ENCODE measurements around the gene APP. TPM values are rescaled to one million over a fixed set of nuclear protein-coding genes. Genes with fewer than 3 reads are reported as not detected.

The APP gene
- total RNA-seq, 3 donors from 2014 or later: 270 to 546 (median 383) TPM

GRCh38 chr21:26167593-26167992 lies 3.0 kb downstream of the APP start:
- no peak for DNase-seq (ENCODE audit: low spot score in 2 of 2)

DNA sequence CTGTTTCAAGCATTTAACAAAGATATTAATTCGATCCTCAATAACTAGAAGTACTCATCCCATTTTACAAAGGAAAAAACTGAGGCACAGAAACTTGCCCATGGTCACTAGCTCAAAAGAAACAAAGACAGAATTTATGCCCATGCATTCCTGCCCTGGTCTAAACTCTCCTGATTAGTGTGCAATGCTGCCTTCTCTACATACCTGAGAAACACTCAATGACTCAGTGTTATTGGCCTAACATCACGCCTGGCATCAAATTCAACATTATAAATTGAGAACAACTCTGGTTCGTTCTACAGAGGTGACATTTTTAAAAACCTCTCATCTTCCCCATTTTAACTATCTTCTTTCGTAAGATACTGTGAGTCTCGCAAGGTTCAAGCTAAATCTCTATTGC lies 5.2 kb downstream of the APP start:
- H3K4me3 ChIP-seq: no peak overlapping the region
- intact Hi-C loops (cut with DNase I; ENCODE audit: low total_unique reads): no loop called here
- H3K36me3 ChIP-seq: no peaks in the 10 kb centered on the region
- H3K9me3 ChIP-seq: no peaks in the 10 kb centered on the region
- H3K27ac ChIP-seq: peak overlapping the region; percentile 11 to 93
- H3K27me3 ChIP-seq: no peaks in the 10 kb centered on the region
- TF ChIP-seq POLR2A (IDR thresholded peaks at IDR 0.05) (no peak), POLR2AphosphoS5 (IDR thresholded peaks at IDR 0.05) (no peak)
- TF ChIP-seq, protein P1, sequence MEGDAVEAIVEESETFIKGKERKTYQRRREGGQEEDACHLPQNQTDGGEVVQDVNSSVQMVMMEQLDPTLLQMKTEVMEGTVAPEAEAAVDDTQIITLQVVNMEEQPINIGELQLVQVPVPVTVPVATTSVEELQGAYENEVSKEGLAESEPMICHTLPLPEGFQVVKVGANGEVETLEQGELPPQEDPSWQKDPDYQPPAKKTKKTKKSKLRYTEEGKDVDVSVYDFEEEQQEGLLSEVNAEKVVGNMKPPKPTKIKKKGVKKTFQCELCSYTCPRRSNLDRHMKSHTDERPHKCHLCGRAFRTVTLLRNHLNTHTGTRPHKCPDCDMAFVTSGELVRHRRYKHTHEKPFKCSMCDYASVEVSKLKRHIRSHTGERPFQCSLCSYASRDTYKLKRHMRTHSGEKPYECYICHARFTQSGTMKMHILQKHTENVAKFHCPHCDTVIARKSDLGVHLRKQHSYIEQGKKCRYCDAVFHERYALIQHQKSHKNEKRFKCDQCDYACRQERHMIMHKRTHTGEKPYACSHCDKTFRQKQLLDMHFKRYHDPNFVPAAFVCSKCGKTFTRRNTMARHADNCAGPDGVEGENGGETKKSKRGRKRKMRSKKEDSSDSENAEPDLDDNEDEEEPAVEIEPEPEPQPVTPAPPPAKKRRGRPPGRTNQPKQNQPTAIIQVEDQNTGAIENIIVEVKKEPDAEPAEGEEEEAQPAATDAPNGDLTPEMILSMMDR (IDR thresholded peaks at IDR 0.05): no peak
- no peak for DNase-seq (ENCODE audit: low spot score in 2 of 2)
- H3K4me1 ChIP-seq: no peaks in the 10 kb centered on the region

More at GRCh38 chr21:26167593-26167992, 3.0 kb downstream of the APP start:
- Histone ChIP-seq H3K27me3 (no peaks in the 10 kb centered on the region), H3K36me3 (no peaks in the 10 kb centered on the region), H3K4me3 (peak overlapping the region in 2 of 3 donors; percentile 94 to 98), H3K4me1 (no peaks in the 10 kb centered on the region), H3K27ac (peak overlapping the region; percentile 74 to 93), H3K9me3 (no peaks in the 10 kb centered on the region)
- intact Hi-C loops (cut with DNase I; ENCODE audit: low total_unique reads): no loop called here
- TF ChIP-seq, protein P1 (IDR thresholded peaks at IDR 0.05): no peak
- TF ChIP-seq POLR2AphosphoS5 (IDR thresholded peaks at IDR 0.05) (no peak), POLR2A (IDR thresholded peaks at IDR 0.05) (no peak)

DNA sequence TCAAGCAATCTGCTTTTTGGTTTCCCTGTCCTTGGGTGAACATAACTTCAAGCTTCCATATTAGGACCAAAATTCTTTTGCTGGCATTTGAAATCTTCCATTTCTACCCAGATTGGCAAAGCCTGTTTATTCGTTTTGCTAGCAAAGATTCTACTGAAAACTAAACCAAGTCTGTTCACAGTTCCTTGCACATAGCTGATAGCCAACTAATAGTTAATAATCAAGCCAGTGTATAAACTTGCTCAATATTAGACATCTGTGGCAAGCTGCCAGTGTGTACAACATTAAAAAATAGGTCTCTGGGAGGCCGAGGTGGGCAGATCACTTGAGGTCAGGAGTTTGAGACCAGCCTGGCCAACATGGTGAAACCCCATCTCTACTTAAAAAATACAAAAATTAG lies 6.3 kb downstream of the APP start:
- DNase-seq (ENCODE audit: low spot score in 2 of 2): no peak
- H3K4me3 ChIP-seq: no peak overlapping the region
- no peaks in the 10 kb centered on the region for H3K27me3 ChIP-seq
- intact Hi-C loops (cut with DNase I; ENCODE audit: low total_unique reads): no loop called here
- H3K27ac ChIP-seq: peak overlapping the region in 1 of 2 donors; percentile 67
- H3K36me3 ChIP-seq: no peaks in the 10 kb centered on the region
- no peak for TF ChIP-seq POLR2A (IDR thresholded peaks at IDR 0.05)
- TF ChIP-seq POLR2AphosphoS5 (IDR thresholded peaks at IDR 0.05): no peak
- TF ChIP-seq, protein P1 (IDR thresholded peaks at IDR 0.05): no peak
- no peaks in the 10 kb centered on the region for H3K4me1 ChIP-seq
- no peaks in the 10 kb centered on the region for H3K9me3 ChIP-seq

DNA sequence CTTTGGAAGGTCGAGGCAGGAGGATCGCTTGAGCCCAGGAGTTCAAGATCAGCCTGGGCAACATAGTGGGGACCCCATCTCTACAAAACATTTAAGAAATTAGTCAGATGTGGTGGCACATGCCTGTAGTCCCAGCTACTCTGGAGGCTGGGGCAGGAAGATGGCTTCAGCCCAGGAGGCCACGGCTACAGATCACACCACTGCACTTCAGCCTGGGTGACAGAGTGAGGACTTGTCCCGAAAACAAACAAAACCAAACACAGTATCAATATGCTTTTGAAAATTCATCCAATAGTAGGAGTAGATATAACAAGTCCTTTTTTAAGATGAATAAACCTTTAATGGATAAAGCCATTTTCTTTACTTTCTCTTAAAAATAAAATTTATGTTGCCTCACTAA lies 8.5 kb downstream of the APP start:
- H3K9me3 ChIP-seq: no peaks in the 10 kb centered on the region
- intact Hi-C loops (cut with DNase I; ENCODE audit: low total_unique reads): no loop called here
- H3K27me3 ChIP-seq: no peaks in the 10 kb centered on the region
- peaks cover 0 to 4% of the 10 kb centered on the region in 2 donors for H3K4me1 ChIP-seq
- H3K27ac ChIP-seq: peak overlapping the region in 1 of 2 donors; percentile 60
- no peaks in the 10 kb centered on the region for H3K36me3 ChIP-seq
- TF ChIP-seq, protein P1 (IDR thresholded peaks at IDR 0.05): no peak
- TF ChIP-seq POLR2AphosphoS5 (IDR thresholded peaks at IDR 0.05) (no peak), POLR2A (IDR thresholded peaks at IDR 0.05) (no peak)
- no peak for DNase-seq (ENCODE audit: low spot score in 2 of 2)
- no peak overlapping the region for H3K4me3 ChIP-seq

- Histone ChIP-seq H3K27ac (peak overlapping the region in 1 of 2 donors; percentile 16), H3K36me3 (no peaks in the 10 kb centered on the region), H3K4me3 (no peak overlapping the region), H3K27me3 (no peaks in the 10 kb centered on the region), H3K9me3 (no peaks in the 10 kb centered on the region), H3K4me1 (peaks cover 0 to 4% of the 10 kb centered on the region in 2 donors)
- no peak for DNase-seq (ENCODE audit: low spot score in 2 of 2)
- TF ChIP-seq POLR2AphosphoS5 (IDR thresholded peaks at IDR 0.05) (no peak), POLR2A (IDR thresholded peaks at IDR 0.05) (no peak)
- TF ChIP-seq, protein P1 (IDR thresholded peaks at IDR 0.05): no peak
- intact Hi-C loops (cut with DNase I; ENCODE audit: low total_unique reads): no loop called here
Measured at GRCh38 chr21:26159869-26160268, 10.7 kb downstream of the APP start.

Data from breast epithelium (tissue), 4 donors.